GM12864 (cell line): ENCODE data around the gene CPNE5.

Experiments used
- DNase-seq: peaks from one replicate; pipeline ENCODE4 v3.0.0-alpha.2; 2011; ENCODE audit warnings: low read depth
- H3K4me3 ChIP-seq: 2 replicates; pipeline ENCODE4 v1.5.1; 2011; ENCODE audit warnings: mild to moderate bottlenecking, low read depth, low read length, control low read depth
- CTCF ChIP-seq: IDR thresholded peaks from 2 replicates; pipeline ENCODE4 v1.5.1; 2011; ENCODE audit warnings: low read depth, mild to moderate bottlenecking, moderate library complexity, low read length, control low read depth, inconsistent platforms; ENCODE audit errors: missing control alignments

The CPNE5 gene

GRCh38 chr6:36856277-36856676 is 17.0 kb upstream of the CPNE5 start:
- no peak for DNase-seq
- H3K4me3 ChIP-seq, result no peak overlapping the region
- TF ChIP-seq CTCF, result no peak

DNA sequence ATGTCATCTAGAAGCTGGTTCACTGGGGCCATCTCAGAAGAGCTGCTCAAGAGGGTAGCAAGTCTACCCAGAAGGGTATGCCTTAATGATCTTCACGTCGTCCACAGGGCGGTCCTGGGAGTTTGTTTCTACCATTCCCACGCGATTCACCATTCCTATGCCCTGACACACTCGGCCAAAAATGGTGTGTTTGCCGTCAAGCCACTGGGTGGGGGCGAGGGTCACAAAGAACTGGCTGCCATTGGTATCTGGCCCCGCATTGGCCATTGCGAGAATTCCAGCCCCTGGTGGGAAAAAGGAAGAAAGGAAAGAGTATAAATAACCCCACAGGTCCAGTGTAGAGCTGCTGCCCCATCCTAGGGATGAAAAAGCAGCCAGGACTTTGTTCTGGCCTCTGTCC is 16.5 kb upstream of the CPNE5 start:
- no peak for TF ChIP-seq CTCF
- no peak overlapping the region for H3K4me3 ChIP-seq
- DNase-seq, result no peak

DNA sequence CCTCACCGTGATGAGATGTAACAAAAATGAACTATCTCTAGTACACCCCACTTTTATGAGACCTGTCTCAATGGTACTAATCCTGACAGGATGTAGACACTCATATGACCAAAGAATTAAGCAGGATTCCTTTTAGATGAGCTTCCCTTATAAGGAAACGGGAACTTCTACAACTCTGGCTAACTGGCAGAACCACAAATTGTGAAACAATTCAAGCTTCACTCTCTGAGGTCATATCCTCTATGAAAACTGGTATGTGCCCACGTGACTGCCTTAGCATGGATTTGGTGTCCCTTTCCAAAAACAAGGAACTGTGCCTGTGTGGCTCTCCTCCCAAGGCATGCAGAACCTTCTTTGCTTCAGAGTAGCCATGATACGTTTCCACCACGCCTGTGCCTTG is 14.1 kb upstream of the CPNE5 start:
- H3K4me3 ChIP-seq, result no peak overlapping the region
- TF ChIP-seq CTCF, result no peak
- no peak for DNase-seq

- DNase-seq, result no peak
- H3K4me3 ChIP-seq, result no peak overlapping the region
- TF ChIP-seq CTCF, result no peak
Measured at GRCh38 chr6:36852481-36853147, 13.4 kb upstream of the CPNE5 start.

GRCh38 chr6:36851626-36852025 is 12.4 kb upstream of the CPNE5 start:
- no peak for TF ChIP-seq CTCF
- H3K4me3 ChIP-seq, result no peak overlapping the region
- no peak for DNase-seq

DNA sequence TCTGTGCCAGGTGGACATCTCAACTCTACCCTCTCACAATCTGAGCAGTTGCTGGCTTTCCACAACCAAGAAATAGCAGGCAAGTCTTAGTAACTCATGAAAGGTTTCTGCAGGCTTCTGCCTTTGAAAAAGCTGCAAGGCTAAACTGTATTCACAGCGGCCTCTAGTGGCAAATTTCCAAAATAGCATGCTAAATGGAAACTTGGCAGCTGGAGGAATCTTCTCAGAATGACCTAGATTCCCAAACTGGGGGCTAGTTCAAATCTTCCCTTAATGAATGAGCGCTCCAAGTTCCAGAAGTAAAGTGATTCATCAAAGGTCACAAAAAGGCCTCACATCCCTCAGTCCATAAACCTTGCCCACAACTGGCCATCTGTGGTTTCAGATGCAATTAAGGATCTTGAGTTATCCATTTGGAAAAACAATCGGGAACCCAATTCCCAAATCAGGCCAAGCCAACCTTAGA is 11.9 kb upstream of the CPNE5 start:
- H3K4me3 ChIP-seq, result no peak overlapping the region
- TF ChIP-seq CTCF, result peak; percentile 70
- no peak for DNase-seq

DNA sequence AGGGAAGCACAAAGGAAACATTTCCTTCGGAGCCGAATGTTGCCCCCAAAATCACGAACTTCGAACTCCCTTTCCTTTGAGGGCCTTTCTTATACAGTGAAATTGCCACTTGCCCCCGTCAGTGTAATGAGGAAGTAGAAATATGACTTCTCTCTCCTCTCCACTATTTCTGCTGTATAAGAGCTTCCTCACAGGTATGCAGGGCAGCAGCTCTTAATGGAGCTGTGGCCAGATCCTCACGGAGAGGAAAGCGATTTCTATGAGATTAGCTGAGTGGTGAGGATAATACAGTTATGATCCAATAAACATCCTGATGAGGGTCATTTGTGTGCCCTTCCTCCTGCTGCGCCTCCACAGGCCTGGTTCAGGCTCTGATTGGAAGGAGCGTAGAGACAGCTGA is 10.8 kb upstream of the CPNE5 start:
- no peak for DNase-seq
- no peak for TF ChIP-seq CTCF
- no peak overlapping the region for H3K4me3 ChIP-seq
